SHP77 (cell line): ENCODE measurements around the gene ZMYM4.
"Not testable (repeated sequence)": the region's sequence is repeated elsewhere in the genome, so short reads cannot be mapped to it uniquely, and the experiment has no call there.

Experiments used
- DNase-seq, 2 experiments: peaks; one replicate each; lab custom pipeline; 2025; lab: John Stamatoyannopoulos, UW

The ZMYM4 gene

DNA sequence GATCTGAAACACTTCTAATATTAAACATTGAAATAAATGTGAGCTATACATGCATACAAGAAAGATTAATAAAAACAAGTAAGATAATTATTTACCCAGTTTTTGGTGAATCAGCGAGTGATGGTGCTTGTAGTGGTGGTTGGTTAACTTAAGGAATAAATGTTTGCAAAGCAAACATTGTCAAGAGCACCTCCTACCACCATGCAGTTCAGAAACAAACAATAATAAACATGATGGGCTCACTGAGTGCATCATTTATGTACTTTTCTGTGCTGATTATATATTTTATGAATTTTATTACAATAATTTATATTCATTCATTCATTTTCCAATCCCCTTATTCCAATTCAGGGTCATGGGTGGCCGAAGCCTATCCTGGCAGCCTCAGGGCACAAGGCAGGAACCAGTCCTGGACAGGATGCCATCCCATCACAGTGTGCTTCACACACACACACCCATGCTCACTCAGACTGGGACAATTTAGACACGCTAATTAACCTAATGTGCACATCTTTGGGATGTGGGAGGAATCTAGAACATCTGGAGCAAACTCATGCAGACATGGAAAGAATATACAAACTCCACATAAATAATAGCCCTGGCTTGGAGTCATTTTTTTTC is 57.8 kb downstream of the ZMYM4 start:
- DNase-seq = no peak

DNA sequence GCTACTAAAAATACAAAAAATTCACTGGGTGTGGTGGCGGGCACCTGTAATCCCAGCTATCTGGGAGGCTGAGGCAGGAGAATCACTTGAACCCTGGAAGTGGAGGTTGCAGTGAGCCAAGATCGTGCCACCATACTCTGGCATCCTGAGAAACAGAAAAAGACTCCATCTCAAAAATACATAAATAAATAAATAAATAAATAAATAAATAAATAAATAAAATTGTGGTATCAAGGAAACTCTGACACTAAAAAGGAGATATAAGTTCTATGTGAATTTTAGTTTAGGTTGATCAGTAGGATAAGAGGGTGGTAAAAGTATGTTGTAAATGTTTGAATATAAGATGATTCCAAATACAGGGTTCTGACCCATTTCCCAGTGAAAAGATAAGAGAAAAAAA is 63.1 kb downstream of the ZMYM4 start:
- not testable (repeated sequence) for DNase-seq

DNA sequence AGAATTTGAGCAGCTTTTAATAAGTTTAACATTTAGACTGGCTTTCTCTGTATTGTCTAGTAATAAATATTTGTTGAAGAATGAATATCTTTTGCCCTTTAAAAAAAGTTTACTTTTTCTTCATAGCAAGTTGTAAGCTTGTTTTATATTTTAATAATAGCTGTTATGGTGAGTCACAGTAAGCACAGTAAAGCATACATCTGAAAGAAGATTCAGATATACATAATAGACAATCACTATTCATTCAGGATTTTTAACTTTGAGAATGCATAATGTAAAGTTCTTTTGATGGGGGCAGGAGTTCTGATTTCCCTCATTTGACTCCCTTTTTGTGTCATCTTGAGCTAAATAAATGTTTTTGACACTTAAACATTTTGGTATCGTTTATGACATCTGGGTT is 66.0 kb downstream of the ZMYM4 start:
- DNase-seq = no peak

DNA sequence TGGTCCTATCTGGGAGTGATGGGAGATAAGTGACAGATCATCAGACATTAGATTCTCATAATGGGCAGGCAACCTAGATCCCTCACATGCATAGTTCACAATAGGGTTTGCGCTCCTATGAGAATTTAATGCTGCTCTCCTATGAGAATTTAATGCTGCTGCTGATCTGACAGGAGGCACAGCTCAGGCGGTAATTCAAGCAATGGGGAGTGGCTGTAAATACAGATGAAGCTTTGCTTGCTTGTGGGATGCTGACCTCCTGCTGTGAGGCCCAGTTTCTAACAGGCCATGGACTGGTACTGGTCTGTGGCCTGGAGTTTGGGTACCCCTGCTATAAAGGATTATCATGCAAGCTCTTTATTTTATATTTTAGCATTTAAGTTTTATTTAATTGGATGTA is 72.0 kb downstream of the ZMYM4 start:
- no peak for DNase-seq

DNA sequence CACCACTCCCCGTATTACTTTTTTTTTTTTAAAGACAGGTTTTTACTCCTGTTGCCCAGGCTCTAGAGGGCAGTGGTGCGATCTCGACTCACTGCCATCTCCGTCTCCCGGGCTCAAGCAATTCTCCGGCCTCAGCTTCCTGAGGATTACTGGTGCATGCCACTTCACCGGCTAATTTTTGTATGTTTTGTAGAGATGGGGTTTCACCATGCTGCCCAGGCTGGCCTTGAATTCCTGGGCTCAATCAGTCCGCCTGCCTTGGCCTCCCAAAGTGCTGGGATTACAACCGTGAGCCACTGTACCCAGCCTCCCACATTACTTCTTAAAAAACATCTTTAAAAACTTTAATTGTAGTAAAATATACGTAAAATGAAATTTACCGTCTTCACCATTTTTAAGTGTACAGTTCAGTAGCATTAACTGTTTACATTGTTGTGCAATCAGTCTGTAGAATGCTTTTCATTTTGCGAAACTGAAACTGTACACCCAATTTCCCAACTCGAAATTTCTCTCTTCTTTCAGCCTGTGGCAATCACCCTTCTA is 77.0 kb downstream of the ZMYM4 start:
- no peak for DNase-seq

DNA sequence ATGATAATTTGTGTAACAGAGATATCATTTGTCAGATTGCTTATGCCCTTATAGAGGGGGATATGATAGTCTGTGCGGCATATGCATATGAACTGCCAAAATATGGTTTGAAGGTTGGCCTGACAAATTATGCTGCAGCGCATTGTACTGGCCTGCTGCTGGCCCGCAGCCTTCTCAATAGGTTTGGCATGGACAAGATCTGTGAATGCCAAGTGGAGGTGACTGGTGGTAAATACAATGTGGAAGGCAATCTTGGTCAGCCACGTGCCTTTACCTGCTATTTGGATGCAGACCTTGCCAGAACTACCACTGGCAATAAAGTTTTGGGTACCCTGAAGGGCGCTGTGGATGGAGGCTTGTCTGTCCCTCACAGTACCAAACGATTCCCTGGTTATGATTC is 82.4 kb downstream of the ZMYM4 start:
- DNase-seq = no peak

DNA sequence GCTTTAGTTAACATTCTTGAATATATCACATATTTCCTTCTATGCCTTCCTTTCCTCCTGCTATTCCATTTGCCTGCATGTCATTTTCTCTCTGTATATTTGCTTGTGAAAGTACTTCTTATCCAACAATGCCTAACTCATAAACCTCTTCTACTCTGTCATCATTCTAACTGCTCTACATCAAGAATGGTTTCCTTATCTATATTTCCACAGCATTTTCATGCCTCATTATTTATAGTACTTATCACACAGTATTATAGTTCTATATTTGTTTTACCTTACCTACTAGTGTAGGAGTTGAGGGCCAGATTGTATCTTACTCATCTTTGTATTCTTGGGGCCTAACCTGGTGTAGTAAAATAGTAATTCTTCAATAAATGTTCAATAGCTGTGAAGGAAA is 91.5 kb downstream of the ZMYM4 start:
- DNase-seq = no peak

DNA sequence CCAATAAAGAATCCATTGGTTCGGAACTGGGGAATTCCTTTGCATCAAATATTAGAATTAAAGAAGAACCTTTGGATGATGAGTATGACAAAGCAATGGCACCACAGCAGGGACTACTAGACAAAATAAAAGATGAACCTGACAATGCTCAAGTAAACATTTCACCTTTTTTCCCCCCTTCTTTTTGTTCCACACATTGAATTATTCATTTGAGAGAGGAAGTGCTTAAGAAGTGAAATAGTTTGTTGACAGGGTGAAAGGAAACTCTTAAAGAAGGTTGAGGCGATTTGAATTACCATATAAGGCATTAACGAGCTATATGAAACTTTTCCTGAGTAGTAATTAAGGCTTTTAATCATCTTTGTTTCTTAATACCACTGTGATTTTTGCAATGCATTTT is 93.1 kb downstream of the ZMYM4 start:
- DNase-seq = no peak

DNA sequence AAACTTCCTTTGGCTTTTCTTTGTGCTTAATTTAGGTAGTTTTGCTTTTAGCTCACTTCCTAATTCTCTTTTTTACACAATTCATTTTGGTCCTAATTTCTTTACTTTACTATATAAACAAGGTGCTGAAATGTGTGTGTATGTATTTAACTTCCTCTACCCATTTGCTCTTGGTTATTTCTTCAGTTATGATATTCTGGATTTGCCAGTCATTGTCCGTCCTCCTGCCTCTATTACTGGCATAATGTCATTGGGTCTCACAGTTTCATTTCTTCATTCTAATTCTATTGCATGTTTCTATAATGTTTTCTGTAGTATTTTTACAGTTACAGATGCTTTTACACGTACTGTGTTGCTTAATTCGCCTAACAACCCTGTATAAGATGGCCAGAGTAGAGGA is 96.2 kb downstream of the ZMYM4 start:
- DNase-seq = no peak

DNA sequence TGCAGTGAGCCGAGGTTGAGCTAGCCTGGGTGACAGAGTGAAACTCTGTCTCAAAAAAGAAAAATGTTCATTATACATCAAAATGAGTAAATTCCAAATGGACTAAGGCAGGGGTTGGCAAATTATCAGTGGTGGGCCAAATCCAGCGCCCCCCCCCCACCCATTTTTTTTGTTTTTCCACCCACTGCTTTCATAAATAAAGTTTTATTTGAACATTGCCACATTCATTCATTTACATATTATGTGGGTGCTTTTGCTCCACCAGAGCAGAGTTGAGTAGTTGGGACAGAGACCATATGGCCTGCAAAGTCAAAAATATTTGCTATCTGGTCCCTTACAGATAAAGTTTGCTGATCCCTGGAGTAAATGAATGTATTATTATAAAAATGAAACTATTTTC is 99.4 kb downstream of the ZMYM4 start:
- no peak for DNase-seq

DNA sequence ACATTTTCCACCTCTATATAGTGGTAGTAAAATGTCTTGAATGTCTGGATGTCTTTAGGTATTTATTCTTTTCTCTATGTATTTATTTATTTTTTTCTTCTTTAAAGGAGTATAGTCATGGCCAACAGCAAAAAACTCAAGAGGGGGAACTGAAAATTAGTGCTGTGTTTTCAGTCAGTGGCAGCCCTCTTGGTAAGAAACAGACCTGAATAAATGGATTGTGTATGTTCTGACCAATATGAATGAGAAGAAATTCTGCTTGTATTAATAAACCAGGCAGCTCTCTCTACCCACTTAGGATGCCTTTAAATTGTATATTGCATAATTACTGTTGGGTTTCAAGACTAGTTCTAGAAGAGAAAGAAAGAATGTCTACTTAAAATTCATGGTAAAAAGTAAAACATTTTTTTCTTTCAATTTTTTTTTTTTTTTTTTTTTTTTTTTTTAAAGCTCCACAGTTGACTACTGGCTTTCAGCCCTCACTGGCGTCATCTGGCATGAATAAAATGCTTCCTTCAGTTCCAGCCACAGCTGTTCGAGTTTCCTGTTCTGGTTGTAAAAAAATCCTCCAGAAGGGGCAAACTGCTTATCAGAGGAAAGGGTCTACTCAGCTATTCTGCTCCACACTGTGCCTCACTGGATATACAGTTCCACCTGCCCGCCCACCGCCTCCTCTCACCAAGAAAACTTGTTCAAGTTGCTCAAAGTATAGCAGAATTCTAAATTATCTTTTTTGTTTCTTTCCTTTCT is 101.6 kb downstream of the ZMYM4 start:
- no peak for DNase-seq

DNA sequence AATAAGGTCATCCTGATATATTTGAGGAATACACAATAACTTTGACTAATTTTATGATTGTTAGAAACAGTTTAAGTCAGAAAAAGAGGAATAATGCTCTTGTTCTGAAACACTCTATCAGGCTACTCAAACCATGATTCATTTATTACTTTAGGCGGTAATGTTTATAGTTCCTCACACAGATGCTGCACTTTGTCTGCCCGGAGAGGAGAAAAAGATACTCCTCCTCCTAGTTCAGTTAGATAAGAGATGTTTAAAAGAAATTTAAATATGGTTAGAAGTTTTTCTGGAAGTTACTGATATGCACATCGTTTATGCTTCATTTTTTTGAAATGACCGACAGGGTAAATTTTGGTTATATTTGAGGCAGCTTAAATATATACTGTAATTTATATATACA is 103.0 kb downstream of the ZMYM4 start:
- DNase-seq = no peak

DNA sequence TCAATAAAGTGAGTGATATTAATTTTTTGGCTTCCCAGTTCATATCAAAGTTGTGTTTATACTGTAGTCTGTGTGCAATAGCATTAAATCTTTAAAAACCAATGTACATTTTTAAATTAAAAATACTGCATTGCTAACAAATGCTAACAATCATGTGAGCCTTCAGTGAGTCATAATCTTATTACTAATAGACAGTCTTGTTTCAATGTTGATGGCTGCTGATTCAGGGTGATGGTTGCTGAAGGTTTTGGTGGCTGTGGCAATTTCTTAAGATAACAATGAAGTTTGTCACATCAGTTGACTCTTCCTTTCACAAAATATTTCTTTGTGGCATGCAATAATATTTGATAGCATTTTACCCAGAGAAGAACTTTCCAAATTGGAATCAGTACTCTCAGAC is 109.0 kb downstream of the ZMYM4 start:
- no peak for DNase-seq

DNA sequence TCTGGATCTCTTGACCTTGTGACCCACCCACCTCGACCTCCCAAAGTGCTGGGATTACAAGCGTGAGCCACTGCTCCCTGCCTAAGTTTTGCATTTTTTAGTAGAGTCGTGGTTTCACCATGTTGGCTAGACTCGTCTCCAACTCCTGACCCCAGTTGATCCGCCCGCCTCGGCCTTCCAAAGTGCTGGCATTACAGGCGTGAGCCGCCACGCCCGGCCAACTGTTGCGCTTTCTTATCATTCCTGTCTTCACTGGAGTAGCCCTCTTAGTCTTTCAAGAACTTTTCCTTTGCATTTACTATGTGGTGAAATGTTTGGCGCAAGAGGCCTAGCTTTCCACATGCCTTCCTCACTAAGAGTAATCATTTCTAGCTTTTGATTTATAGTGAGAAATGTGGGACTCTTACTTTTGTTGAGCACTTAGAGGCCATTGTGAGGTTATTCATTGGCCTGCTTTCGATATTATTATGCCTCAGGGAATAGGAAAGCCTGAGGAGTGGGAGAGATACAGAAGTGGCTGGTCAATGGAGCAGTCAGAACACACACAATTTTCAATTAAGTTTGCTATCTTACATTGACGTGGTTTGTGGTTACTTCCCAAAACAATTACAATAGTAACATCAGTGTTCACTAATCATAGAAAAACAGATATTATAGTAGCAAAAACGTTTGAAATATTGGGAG is 111.0 kb downstream of the ZMYM4 start:
- no peak for DNase-seq

DNA sequence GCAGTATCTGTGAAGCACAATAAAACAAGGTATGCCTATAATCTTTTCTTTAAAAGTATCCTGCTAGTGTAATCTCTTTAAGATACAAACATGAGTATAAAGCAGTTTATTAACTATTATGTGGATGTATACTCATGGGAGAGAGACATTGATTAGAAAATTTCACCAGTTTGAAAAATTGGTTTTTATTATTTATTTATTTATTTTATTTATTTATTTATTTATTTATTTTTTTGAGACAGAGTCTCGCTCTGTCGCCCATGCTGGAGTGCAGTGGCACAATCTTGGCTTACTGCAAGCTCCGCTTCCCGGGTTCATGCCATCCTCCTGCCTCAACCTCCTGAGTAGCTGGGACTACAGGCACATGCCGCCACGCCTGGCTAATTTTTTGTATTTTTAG is 111.6 kb downstream of the ZMYM4 start:
- not testable (repeated sequence) for DNase-seq

DNA sequence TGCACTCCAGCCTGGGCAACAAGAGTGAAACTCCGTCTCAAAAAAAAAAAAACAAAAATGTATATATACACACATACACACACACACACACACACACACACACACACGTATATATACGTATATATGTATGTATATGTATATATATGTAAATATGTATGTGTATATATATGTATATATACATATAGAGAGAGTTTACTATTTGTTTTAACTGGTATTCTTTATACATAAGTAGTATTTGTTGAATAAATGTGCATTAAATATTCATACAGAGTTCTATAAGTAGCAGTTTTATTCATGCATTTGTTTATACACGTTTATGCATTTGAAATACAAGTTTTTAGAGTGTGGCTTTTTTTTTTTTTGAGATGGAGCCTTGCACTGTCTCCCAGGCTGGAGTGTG is 113.6 kb downstream of the ZMYM4 start:
- no peak for DNase-seq

DNA sequence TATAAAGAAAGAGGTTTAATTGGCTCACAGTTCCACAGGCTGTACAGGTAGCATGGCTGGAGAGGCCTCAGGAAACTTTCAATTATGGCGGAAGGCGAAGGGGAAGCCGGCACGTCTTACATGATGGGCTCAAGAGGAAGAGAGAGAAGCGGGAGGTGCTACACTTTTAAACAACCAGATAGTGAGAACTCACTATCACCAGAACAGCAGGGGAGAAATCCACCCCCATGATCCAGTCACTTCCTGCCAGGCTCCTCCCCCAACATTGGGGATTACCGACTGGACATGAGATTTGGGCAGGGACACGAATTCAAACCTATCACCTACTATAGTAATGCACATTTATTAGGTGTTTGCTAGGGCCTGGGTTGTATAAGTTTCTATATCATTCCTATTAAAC is 117.8 kb downstream of the ZMYM4 start:
- DNase-seq = no peak

DNA sequence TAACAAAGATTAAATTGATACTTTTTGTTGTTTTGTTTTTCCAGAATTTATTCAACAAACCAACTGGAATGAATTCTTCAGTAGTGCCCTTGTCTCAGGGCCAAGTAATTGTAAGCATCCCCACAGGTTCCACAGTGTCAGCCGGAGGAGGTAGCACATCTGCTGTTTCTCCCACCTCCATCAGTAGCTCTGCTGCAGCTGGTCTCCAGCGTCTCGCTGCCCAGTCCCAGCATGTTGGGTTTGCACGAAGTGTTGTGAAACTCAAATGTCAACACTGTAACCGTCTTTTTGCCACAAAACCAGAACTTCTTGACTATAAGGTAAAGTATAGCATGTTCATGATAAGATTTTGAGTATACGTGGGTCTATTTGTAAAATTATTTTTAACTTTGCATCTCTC is 118.5 kb downstream of the ZMYM4 start:
- DNase-seq = no peak

DNA sequence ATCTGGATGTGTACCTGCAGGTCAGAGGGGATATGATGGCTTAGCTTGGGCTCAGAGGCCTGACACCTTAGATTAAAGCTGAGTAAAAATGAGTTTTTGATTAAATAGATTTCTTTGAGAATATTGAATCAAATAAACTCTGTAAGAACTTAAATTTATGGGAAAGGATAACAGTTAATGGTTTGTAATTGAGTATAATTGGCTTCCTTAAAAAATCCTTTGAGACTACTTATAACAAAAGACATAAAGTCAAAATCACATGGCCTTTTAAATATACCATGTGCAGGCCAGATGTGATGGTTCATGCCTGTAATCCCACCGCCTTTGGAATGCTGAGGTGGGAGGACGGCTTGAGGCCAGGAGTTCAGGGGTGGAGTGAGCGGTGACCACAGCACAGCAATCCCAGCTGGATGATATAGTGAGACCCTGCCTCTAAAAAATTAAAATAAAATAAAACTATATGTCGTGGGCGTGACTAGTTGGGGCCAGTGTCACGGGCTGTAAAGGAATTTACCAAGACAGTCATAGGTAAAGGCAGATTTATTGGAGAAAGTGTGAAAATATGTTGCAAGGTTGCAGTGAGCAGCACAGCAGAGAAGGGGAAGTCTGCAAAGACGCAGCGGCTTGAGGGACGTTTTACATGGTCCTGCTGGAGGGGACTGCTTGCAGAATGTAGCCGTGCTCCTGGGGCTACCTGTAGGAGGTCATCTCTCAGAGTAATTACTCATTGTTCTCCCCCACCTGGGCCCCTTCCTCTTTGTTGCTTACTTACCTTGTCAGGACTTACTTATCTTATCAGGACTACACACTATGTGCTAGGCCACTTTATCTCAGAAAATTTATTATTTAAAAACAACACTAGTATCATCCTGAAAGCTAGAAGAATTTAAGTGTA is 122.3 kb downstream of the ZMYM4 start:
- no peak for DNase-seq

DNA sequence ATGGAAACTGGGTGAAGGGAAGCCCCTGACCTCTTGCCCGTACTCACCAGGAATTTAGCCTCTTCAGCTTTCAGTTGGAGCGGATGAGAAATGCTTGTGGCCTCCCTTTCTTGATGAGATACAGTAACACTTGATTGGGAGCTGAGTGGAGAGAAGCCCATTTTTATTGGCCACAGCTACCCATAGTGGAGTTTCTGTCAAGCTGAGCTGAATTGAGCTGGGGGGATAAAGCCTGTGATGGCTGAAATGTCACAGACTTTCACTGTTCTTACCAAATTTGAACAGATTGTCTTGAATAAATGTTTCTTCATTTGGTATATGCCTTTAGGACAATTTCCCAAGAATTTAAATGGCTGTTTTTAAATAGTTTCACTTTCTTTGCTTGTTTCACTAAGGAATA is 125.9 kb downstream of the ZMYM4 start:
- no peak for DNase-seq

DNA sequence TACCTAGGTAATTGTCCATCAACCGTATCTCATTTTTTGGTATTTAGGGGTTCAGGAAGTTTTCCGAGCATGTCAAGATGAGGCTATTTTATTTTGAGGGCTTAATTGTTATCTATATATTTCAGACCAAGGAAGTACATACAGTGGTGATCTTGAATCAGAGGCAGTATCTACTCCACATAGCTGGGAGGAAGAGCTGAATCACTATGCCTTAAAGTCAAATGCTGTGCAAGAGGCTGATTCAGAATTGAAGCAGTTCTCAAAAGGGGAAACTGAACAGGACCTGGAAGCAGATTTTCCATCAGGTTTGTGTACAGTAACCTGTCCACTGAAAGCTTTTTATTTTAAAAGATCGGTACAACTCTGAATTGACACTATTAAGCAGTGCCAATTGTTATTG is 130.2 kb downstream of the ZMYM4 start:
- DNase-seq = no peak

DNA sequence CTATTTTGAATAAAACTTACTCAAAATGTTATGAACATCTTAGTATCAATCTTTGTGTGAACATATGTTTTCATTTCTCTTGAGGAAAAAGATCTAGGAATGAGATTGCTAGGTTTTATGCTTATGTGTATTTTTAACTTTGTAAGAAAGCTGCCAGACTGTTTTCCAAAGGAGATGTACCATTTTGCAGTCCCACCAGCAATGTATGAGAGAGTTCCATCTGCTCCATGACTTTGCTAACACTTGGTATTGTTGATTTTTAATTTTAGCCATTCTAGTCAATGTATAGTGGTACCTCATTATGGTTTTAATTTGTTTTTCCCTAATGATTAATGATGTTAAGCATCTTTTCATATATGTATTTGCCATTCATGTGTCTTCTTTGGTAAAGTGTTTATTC is 132.5 kb downstream of the ZMYM4 start:
- DNase-seq = no peak
